Measurements from ENCODE around the gene NUDT11.

GRCh38 chrX:51461053-51462044, 35.0 kb downstream of the NUDT11 start:
- TF ChIP-seq EZH2 (IDR thresholded peaks at IDR 0.05; ENCODE audit: borderline replicate concordance, insufficient read depth, low read length, poor library complexity, severe bottlenecking) (no peak), CTCF (IDR thresholded peaks at IDR 0.05; ENCODE audit: poor library complexity, severe bottlenecking) (peak; percentile 70), RAD21 (conservative IDR thresholded peaks at IDR 0.05) (peak; percentile 67), EP300 (conservative IDR thresholded peaks at IDR 0.05; ENCODE audit: poor library complexity, severe bottlenecking) (no peak), POLR2AphosphoS5 (IDR thresholded peaks at IDR 0.05) (no peak), TAF1 (IDR thresholded peaks at IDR 0.05; ENCODE audit: low read depth) (no peak)

Data from neural cell (in vitro differentiated cells).